Nephron (organoid): Measurements from ENCODE around the gene NR2C1.

ENCODE experiments used
- H3K27ac Mint-ChIP-seq, 3 experiments: 2 replicates each; pipeline ENCODE4 v1.8.0; 2020; ENCODE audit warnings: mixed read lengths in 3 of 3, mild to moderate bottlenecking in 2 of 3, moderate library complexity in 1 of 3
- H3K27me3 Mint-ChIP-seq: 2 replicates; pipeline ENCODE4 v1.8.0; 2021; ENCODE audit warnings: low read depth, mild to moderate bottlenecking, moderate library complexity, mixed read lengths
- H3K36me3 Mint-ChIP-seq: 2 replicates; pipeline ENCODE4 v1.8.0; 2020; ENCODE audit warnings: low read depth, mixed read lengths
- H3K4me1 Mint-ChIP-seq: 2 replicates; pipeline ENCODE4 v1.8.0; 2020; ENCODE audit warnings: mixed read lengths
- H3K4me3 Mint-ChIP-seq, 3 experiments: 2 replicates each; pipeline ENCODE4 v1.8.0; 2020; ENCODE audit warnings: mild to moderate bottlenecking in 3 of 3, mixed read lengths in 3 of 3, moderate library complexity in 2 of 3
- H3K9me3 Mint-ChIP-seq: 2 replicates; pipeline ENCODE4 v1.8.0; 2020; ENCODE audit warnings: mixed read lengths
- CTCF ChIP-seq, 3 experiments: fragments of 200-600 bp; sonication (generic); IDR thresholded peaks; one replicate each; pipeline ENCODE4 v1.5.0; 2021; ENCODE audit warnings: antibody characterized with exemption in 3 of 3; ENCODE audit not compliant: unreplicated experiment in 3 of 3

Gene NR2C1

GRCh38 chr12:95004610-95005009, 68.8 kb downstream of the NR2C1 start:
- H3K27me3 Mint-ChIP-seq = no peaks in the 10 kb centered on the region
- no peak for TF ChIP-seq CTCF (IDR thresholded peaks at IDR 0.05; ENCODE audit: unreplicated experiment in 3 of 3)
- peak overlapping the region; percentile 60 to 96 (median 83) for H3K4me3 Mint-ChIP-seq
- H3K36me3 Mint-ChIP-seq = peaks cover 11% of the 10 kb centered on the region
- H3K27ac Mint-ChIP-seq = peak overlapping the region; percentile 51 to 78 (median 65)
- H3K4me1 Mint-ChIP-seq = peaks cover 13% of the 10 kb centered on the region
- H3K9me3 Mint-ChIP-seq = peaks cover 15% of the 10 kb centered on the region

GRCh38 chr12:95003921-95004272, 69.5 kb downstream of the NR2C1 start:
- TF ChIP-seq CTCF (IDR thresholded peaks at IDR 0.05; ENCODE audit: unreplicated experiment in 3 of 3) = no peak
- peaks cover 15% of the 10 kb centered on the region for H3K9me3 Mint-ChIP-seq
- H3K36me3 Mint-ChIP-seq = peaks cover 18% of the 10 kb centered on the region
- H3K27me3 Mint-ChIP-seq = no peaks in the 10 kb centered on the region
- H3K4me3 Mint-ChIP-seq = peak overlapping the region; percentile 92 to 96 (median 96)
- H3K4me1 Mint-ChIP-seq = peaks cover 13% of the 10 kb centered on the region
- peak overlapping the region; percentile 85 to 97 (median 93) for H3K27ac Mint-ChIP-seq

GRCh38 chr12:95003213-95003920, 70.1 kb downstream of the NR2C1 start, which contains the start of gene NDUFA12:
TSS of gene NDUFA12 (minus strand) at chr12:95003697. CDS start at chr12:95003680, 17 bp downstream.
- Mint-ChIP-seq H3K36me3 (peaks cover 21% of the 10 kb centered on the region), H3K4me3 (peak within 1 kb of the TSS; percentile 92 to 96 (median 96)), H3K4me1 (peaks cover 13% of the 10 kb centered on the region), H3K27me3 (no peaks in the 10 kb centered on the region), H3K9me3 (peaks cover 14% of the 10 kb centered on the region), H3K27ac (peak within 1 kb of the TSS; percentile 85 to 97 (median 93))
- TF ChIP-seq CTCF (IDR thresholded peaks at IDR 0.05; ENCODE audit: unreplicated experiment in 3 of 3) = no peak

GRCh38 chr12:95002754-95003153, 70.7 kb downstream of the NR2C1 start:
- peaks cover 25% of the 10 kb centered on the region for H3K36me3 Mint-ChIP-seq
- H3K27me3 Mint-ChIP-seq = no peaks in the 10 kb centered on the region
- H3K27ac Mint-ChIP-seq = peak overlapping the region; percentile 85 to 97 (median 93)
- H3K4me1 Mint-ChIP-seq = peaks cover 13% of the 10 kb centered on the region
- peak overlapping the region; percentile 92 to 96 (median 96) for H3K4me3 Mint-ChIP-seq
- TF ChIP-seq CTCF (IDR thresholded peaks at IDR 0.05; ENCODE audit: unreplicated experiment in 3 of 3) = no peak
- H3K9me3 Mint-ChIP-seq = peaks cover 11% of the 10 kb centered on the region

GRCh38 chr12:94998326-94998725, 75.1 kb downstream of the NR2C1 start:
- H3K27me3 Mint-ChIP-seq = no peaks in the 10 kb centered on the region
- TF ChIP-seq CTCF (IDR thresholded peaks at IDR 0.05; ENCODE audit: unreplicated experiment in 3 of 3) = no peak
- no peak overlapping the region for H3K27ac Mint-ChIP-seq
- peaks cover 8% of the 10 kb centered on the region for H3K4me1 Mint-ChIP-seq
- H3K9me3 Mint-ChIP-seq = no peaks in the 10 kb centered on the region
- H3K4me3 Mint-ChIP-seq = no peak overlapping the region
- H3K36me3 Mint-ChIP-seq = peaks cover 34% of the 10 kb centered on the region

GRCh38 chr12:94997726-94998125, 75.7 kb downstream of the NR2C1 start:
- no peaks in the 10 kb centered on the region for H3K9me3 Mint-ChIP-seq
- H3K36me3 Mint-ChIP-seq = peaks cover 35% of the 10 kb centered on the region
- no peaks in the 10 kb centered on the region for H3K27me3 Mint-ChIP-seq
- no peak for TF ChIP-seq CTCF (IDR thresholded peaks at IDR 0.05; ENCODE audit: unreplicated experiment in 3 of 3)
- peaks cover 4% of the 10 kb centered on the region for H3K4me1 Mint-ChIP-seq
- no peak overlapping the region for H3K27ac Mint-ChIP-seq
- H3K4me3 Mint-ChIP-seq = no peak overlapping the region
